ENCODE data around the gene RBPJL. TPM values are rescaled to one million over a fixed set of nuclear protein-coding genes. Genes with fewer than 3 reads are reported as not detected.

The RBPJL gene
- total RNA-seq, 1 experiment from 2014 or later: not detected

DNA sequence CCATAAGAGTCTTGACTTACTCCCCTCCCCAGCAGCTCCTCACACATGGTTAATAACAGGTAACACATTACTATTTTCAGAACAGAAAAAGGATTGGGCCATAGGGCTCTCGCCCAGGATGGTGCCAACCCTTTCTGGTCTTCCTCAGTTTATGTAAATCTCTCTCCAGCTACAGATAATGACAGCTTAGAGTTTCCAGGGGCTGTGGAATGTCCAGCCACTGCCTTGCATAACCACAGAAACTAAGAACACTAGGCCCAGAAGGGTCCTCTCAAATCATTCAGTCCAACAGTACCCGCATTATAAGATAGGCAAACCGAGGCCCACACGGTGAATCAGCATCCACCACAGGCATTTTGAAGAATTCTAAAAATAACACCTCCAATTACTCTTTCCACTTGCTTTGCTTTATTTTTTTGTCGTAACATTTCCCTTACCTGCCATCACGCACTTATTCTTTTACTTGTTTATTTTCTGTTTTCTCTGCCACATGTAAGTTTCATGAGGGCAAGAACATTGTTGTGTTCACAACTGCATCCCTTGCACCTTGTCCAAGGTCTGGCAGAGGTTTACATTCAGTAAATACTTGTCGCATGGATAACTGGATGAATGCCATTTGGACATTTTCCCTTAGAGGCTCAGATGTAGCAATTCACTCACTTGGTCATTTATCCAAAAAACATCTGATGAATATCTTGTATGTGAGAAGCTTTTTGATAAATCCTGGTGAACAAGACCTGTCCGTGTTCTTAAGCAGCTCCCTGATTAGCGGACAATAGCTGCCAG lies 48.0 kb downstream of the RBPJL start:
- Histone ChIP-seq H3K27me3 (ENCODE audit: insufficient read depth, low read length) (no peaks in the 10 kb centered on the region), H3K4me3 (replicated peaks in 1 of 2; ENCODE audit: low read depth in 1 of 2, low read length in 2 of 2) (no peak overlapping the region), H3K36me3 (ENCODE audit: control insufficient read depth in 1 of 2, insufficient read depth in 2 of 2, low read length in 2 of 2) (no peaks in the 10 kb centered on the region), H3K9ac (ENCODE audit: low read length) (no peak overlapping the region), H3K9me3 (ENCODE audit: control insufficient read depth in 1 of 2, insufficient read depth in 1 of 2, low read depth in 1 of 2, low read length in 2 of 2) (no peaks in the 10 kb centered on the region), H3K9me2 (ENCODE audit: insufficient read depth) (no peaks in the 10 kb centered on the region), H4K20me1 (ENCODE audit: insufficient read depth) (no peaks in the 10 kb centered on the region), H2AFZ (ENCODE audit: low read depth, low read length, poor library complexity, severe bottlenecking) (no peak overlapping the region), H3K4me2 (ENCODE audit: low read length) (peak overlapping the region; percentile 49), H3K27ac (ENCODE audit: low read depth, low read length) (no peak overlapping the region), H3K4me1 (ENCODE audit: control insufficient read depth in 1 of 2, insufficient read depth in 2 of 2, low read length in 2 of 2) (peaks cover 42 to 53% of the 10 kb centered on the region in 2 experiments), H3K79me2 (ENCODE audit: insufficient read depth, low read length) (no peaks in the 10 kb centered on the region)
- TF ChIP-seq FOSL1 (IDR thresholded peaks at IDR 0.05; ENCODE audit: low read depth): no peak
- no peak for TF ChIP-seq EZH2 (IDR thresholded peaks at IDR 0.05)
- TF ChIP-seq JUND (IDR thresholded peaks at IDR 0.05): no peak
- no peak for TF ChIP-seq EZH2phosphoT487 (IDR thresholded peaks at IDR 0.05; ENCODE audit: borderline replicate concordance)
- TF ChIP-seq, protein P1, sequence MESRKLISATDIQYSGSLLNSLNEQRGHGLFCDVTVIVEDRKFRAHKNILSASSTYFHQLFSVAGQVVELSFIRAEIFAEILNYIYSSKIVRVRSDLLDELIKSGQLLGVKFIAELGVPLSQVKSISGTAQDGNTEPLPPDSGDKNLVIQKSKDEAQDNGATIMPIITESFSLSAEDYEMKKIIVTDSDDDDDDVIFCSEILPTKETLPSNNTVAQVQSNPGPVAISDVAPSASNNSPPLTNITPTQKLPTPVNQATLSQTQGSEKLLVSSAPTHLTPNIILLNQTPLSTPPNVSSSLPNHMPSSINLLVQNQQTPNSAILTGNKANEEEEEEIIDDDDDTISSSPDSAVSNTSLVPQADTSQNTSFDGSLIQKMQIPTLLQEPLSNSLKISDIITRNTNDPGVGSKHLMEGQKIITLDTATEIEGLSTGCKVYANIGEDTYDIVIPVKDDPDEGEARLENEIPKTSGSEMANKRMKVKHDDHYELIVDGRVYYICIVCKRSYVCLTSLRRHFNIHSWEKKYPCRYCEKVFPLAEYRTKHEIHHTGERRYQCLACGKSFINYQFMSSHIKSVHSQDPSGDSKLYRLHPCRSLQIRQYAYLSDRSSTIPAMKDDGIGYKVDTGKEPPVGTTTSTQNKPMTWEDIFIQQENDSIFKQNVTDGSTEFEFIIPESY (IDR thresholded peaks at IDR 0.05; ENCODE audit: extremely low read depth, insufficient replicate concordance, low read length): no peak
- no peak for TF ChIP-seq ELF1 (IDR thresholded peaks at IDR 0.05; ENCODE audit: borderline replicate concordance, low read depth)
- TF ChIP-seq YY1 (IDR thresholded peaks at IDR 0.05; ENCODE audit: extremely low read depth, insufficient replicate concordance, low read depth, low read length): no peak
- no peak for TF ChIP-seq EGR1 (IDR thresholded peaks at IDR 0.05; ENCODE audit: low read depth)
- no peak for TF ChIP-seq CEBPB (IDR thresholded peaks at IDR 0.05; ENCODE audit: low read depth)
- TF ChIP-seq, protein P2, sequence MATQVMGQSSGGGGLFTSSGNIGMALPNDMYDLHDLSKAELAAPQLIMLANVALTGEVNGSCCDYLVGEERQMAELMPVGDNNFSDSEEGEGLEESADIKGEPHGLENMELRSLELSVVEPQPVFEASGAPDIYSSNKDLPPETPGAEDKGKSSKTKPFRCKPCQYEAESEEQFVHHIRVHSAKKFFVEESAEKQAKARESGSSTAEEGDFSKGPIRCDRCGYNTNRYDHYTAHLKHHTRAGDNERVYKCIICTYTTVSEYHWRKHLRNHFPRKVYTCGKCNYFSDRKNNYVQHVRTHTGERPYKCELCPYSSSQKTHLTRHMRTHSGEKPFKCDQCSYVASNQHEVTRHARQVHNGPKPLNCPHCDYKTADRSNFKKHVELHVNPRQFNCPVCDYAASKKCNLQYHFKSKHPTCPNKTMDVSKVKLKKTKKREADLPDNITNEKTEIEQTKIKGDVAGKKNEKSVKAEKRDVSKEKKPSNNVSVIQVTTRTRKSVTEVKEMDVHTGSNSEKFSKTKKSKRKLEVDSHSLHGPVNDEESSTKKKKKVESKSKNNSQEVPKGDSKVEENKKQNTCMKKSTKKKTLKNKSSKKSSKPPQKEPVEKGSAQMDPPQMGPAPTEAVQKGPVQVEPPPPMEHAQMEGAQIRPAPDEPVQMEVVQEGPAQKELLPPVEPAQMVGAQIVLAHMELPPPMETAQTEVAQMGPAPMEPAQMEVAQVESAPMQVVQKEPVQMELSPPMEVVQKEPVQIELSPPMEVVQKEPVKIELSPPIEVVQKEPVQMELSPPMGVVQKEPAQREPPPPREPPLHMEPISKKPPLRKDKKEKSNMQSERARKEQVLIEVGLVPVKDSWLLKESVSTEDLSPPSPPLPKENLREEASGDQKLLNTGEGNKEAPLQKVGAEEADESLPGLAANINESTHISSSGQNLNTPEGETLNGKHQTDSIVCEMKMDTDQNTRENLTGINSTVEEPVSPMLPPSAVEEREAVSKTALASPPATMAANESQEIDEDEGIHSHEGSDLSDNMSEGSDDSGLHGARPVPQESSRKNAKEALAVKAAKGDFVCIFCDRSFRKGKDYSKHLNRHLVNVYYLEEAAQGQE (IDR thresholded peaks at IDR 0.05; ENCODE audit: low read depth): no peak
- no peak for TF ChIP-seq CBX3 (IDR thresholded peaks at IDR 0.05; ENCODE audit: low read depth)
- TF ChIP-seq SP1 (IDR thresholded peaks at IDR 0.05; ENCODE audit: low read depth): no peak
- TF ChIP-seq POLR2AphosphoS5 (IDR thresholded peaks at IDR 0.05; ENCODE audit: low read depth, low read length): no peak
- no TSS peak for BruUV-seq (replicated peaks)
- intact Hi-C loops (cut with micrococcal nuclease): no loop called here
- ATAC-seq (no peak; the same call in 1 of the 2 replicates), DNase-seq (ENCODE audit: low read depth, low spot score) (no peak)
- POLR2A ChIA-PET: interaction anchor here (1.0 to 1.2 kb wide), 2 partner anchors 8 to 24 kb away, joined by 4 read pairs; partner anchors contain the start of gene TP53TG5
- CTCF ChIA-PET: interaction anchor here (1.4 kb wide), 1 partner anchor 82 kb away, joined by 7 read pairs; no protein-coding TSS in a partner anchor
- RAD21 ChIA-PET (ENCODE audit: low non-redundant PET in 1 of 2, low total read pairs in 2 of 2, uncharacterized antibody in 2 of 2, unreplicated experiment in 2 of 2): interaction anchor here in 1 of 2 experiments (0.7 to 1.0 kb wide), 2 partner anchors 10 to 82 kb away, joined by 3 read pairs; no protein-coding TSS in a partner anchor
